ENCODE results near the gene ZFP36L2. TPM values are rescaled to one million over a fixed set of nuclear protein-coding genes. Genes with fewer than 3 reads are reported as not detected.

The ZFP36L2 gene
- polyA plus RNA-seq, 2 of the 4 experiments (the other 2 are of a cell fraction), result 10.5 to 17.3 TPM

DNA sequence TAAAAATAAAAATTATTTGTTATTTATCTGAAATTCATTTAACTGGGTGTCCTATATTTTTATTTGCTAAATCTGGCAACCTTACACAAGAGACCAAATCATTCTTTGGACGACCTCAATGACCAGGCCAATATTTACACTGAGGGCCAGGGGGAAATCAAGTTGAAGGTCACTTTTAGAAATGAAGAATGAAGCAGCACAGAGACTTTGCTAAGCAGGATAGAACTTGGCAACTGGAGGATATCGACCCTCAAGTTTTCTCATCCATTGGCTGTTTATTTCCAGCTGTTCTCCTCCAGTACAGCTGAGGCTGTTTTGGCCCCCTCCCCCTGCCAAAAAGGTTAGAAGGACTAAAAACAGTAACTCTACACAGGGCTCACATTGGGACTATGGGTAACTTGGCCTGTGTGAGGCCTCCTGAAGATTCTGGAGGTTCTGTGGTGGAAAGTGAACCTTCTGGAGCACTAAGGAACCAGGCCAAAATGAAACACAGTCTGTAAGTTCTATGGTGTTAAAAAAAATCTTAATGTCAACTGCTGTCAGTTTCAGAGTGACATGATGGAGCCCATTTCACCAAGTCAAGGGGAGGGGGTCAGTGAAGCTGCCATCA is 32.2 kb upstream of the ZFP36L2 start:
- DNase-seq (ENCODE audit: low read depth in 1 of 2, low spot score in 1 of 2) (no peak), FAIRE-seq (no peak), ATAC-seq (no peak)
- H3K4me2 ChIP-seq, result no peak overlapping the region
- 78% methylated on average over 2 of the region's 2 CpGs for WGBS (ENCODE audit: missing lambda C conversion rate)
- H3K27ac ChIP-seq, result no peak overlapping the region
- H3K9me3 ChIP-seq, result no peaks in the 10 kb centered on the region
- H3K4me1 ChIP-seq, result no peaks in the 10 kb centered on the region
- ChIA-PET POLR2A (no interaction called here), CTCF (interaction anchor here (0.7 to 1.1 kb wide), 5 partner anchors 12 to 302 kb away, joined by 3 read pairs; no protein-coding TSS in a partner anchor)
- no peak overlapping the region for H3K4me3 ChIP-seq
- TF ChIP-seq, protein P1, sequence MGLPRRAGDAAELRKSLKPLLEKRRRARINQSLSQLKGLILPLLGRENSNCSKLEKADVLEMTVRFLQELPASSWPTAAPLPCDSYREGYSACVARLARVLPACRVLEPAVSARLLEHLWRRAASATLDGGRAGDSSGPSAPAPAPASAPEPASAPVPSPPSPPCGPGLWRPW (IDR thresholded peaks at IDR 0.05), result no peak
- TF ChIP-seq POLR2A (IDR thresholded peaks at IDR 0.05; ENCODE audit: low read length), result no peak
- no peak for TF ChIP-seq ZNF302 (CRISPR knock-in tag; IDR thresholded peaks at IDR 0.05)
- no peak for TF ChIP-seq MAFK (IDR thresholded peaks at IDR 0.05; ENCODE audit: partially characterized antibody)

DNA sequence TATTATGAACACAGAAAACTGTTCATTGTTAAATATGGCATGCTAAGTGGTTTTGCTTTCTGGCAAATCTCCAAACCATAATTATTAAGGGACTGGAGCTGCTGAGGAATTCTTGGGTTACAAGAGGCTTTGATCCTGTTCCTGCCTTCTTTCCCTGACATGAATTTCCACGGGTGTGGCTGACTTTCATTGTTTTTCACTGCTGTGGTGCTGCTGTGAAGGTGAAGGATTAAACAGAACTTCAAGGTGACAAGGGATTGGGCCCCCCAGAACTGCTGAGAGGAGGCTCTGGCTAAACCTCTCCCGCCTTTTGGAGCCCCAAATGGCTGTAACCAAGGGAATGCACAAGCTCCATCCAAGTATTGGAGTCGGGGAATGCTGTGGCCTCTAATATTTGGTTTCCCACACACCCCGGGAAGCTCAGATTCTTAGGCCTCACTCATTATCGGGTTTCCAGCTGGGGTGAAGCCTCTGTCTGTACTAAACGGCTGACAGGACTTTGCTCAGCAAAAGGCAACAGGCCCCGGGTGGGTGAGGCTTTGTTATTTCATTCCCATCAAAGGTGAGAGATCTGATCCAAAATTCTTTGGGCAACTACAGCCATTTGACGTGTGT is 29.0 kb upstream of the ZFP36L2 start:
- CTCF ChIA-PET, result interaction anchor here (0.7 to 1.0 kb wide), 4 partner anchors 10 to 308 kb away, joined by 3 to 4 read pairs (median 3); no protein-coding TSS in a partner anchor
- Histone ChIP-seq H3K4me1 (no peaks in the 10 kb centered on the region), H3K4me2 (no peak overlapping the region), H3K27ac (no peak overlapping the region), H3K4me3 (no peak overlapping the region), H3K9me3 (no peaks in the 10 kb centered on the region)
- FAIRE-seq (no peak), DNase-seq (ENCODE audit: low read depth in 1 of 2, low spot score in 1 of 2) (no peak), ATAC-seq (no peak)
- WGBS (ENCODE audit: missing lambda C conversion rate), result 84% methylated on average over 8 of the region's 8 CpGs
- POLR2A ChIA-PET, result no interaction called here
- TF ChIP-seq, protein P2, sequence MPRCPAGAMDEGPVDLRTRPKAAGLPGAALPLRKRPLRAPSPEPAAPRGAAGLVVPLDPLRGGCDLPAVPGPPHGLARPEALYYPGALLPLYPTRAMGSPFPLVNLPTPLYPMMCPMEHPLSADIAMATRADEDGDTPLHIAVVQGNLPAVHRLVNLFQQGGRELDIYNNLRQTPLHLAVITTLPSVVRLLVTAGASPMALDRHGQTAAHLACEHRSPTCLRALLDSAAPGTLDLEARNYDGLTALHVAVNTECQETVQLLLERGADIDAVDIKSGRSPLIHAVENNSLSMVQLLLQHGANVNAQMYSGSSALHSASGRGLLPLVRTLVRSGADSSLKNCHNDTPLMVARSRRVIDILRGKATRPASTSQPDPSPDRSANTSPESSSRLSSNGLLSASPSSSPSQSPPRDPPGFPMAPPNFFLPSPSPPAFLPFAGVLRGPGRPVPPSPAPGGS (IDR thresholded peaks at IDR 0.05), result no peak
- no peak for TF ChIP-seq HEYL (CRISPR knock-in tag; IDR thresholded peaks at IDR 0.05)
- TF ChIP-seq BHLHE40 (IDR thresholded peaks at IDR 0.05; ENCODE audit: low read depth, low read length), result no peak
- no peak for TF ChIP-seq JUN (IDR thresholded peaks at IDR 0.05)
- TF ChIP-seq EHF (CRISPR knock-in tag; IDR thresholded peaks at IDR 0.05), result no peak
- no peak for TF ChIP-seq TFCP2L1 (CRISPR knock-in tag; IDR thresholded peaks at IDR 0.05)
- no peak for TF ChIP-seq SMC3 (IDR thresholded peaks at IDR 0.05)
- TF ChIP-seq ZC3H11A (IDR thresholded peaks at IDR 0.05), result no peak
- TF ChIP-seq MYC (IDR thresholded peaks at IDR 0.05; ENCODE audit: borderline replicate concordance, low read length), result no peak
- TF ChIP-seq SREBF2 (IDR thresholded peaks at IDR 0.05), result no peak
- no peak for TF ChIP-seq MAZ (IDR thresholded peaks at IDR 0.05; ENCODE audit: borderline replicate concordance, low read depth, low read length)
- TF ChIP-seq, protein P3, sequence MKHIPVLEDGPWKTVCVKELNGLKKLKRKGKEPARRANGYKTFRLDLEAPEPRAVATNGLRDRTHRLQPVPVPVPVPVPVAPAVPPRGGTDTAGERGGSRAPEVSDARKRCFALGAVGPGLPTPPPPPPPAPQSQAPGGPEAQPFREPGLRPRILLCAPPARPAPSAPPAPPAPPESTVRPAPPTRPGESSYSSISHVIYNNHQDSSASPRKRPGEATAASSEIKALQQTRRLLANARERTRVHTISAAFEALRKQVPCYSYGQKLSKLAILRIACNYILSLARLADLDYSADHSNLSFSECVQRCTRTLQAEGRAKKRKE (CRISPR knock-in tag; IDR thresholded peaks at IDR 0.05; ENCODE audit: low read depth), result no peak

DNA sequence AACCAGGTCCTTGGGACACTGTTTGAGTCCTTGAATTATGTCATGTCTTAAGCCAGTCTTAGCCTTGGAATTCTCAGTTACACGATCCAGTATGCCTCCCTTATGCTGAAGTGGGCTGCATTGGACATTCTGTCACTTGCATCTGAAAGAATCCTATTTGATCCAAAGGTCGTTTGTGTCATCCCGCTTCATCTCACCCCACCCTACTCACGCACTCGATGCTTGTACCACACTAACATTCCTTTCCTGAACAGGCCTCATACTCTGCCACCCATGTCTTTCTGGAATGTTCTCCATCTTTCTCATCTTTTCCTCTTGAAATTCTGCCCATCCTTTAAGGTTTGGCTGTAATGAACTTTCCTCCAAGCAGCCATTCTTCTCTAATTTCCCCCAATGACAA is 27.9 kb upstream of the ZFP36L2 start:
- no peak for TF ChIP-seq EHMT2 (IDR thresholded peaks at IDR 0.05; ENCODE audit: low read depth)
- DNase-seq (ENCODE audit: low read depth in 1 of 2, low spot score in 1 of 2) (no peak), FAIRE-seq (no peak), ATAC-seq (no peak)
- CTCF ChIA-PET, result no interaction called here
- Histone ChIP-seq H3K27ac (no peak overlapping the region), H3K4me3 (no peak overlapping the region), H3K9me3 (no peaks in the 10 kb centered on the region), H3K4me2 (no peak overlapping the region), H3K4me1 (no peaks in the 10 kb centered on the region)
- POLR2A ChIA-PET, result no interaction called here
- WGBS (ENCODE audit: missing lambda C conversion rate), result 94% methylated on average over 5 of the region's 5 CpGs

DNA sequence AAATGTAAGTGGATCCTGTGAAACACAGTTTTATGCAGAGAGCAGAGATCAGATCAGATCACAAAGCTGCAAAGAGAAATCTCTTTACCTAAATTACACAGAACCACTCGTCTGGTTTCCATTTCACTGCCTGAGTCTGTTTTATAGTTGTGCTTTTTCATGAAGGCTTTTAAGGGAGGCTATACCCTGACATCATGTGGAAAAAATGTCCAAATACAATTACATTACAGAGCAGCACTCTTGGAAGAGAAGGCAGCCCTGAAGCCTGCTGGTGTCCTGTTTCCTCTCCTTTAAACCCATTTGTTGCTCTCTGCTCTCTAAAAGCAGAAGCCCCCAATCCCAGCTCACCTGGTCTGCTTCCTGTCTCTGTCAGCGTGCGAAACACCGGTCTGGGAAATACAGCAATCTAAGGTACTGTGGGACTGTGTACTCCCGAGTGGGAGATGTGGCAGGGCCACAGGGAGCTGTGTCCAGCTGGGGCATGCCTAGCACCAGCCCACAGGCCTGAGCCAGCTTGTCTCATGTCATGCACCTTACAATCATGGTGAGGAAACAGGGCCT is 24.8 kb upstream of the ZFP36L2 start:
- CTCF ChIA-PET, result interaction anchor here (0.7 to 1.3 kb wide), 4 partner anchors 11 to 19 kb away, joined by 3 to 4 read pairs (median 3); no protein-coding TSS in a partner anchor
- H3K27ac ChIP-seq, result peak overlapping the region in 1 of 2 experiments; percentile 15; a peak in 1 of 6 replicates
- POLR2A ChIA-PET, result no interaction called here
- DNase-seq (ENCODE audit: low read depth in 1 of 2, low spot score in 1 of 2) (no peak), FAIRE-seq (no peak), ATAC-seq (peak; percentile 48 to 65; a peak in 4 of 6 replicates)
- TF ChIP-seq, protein P4, sequence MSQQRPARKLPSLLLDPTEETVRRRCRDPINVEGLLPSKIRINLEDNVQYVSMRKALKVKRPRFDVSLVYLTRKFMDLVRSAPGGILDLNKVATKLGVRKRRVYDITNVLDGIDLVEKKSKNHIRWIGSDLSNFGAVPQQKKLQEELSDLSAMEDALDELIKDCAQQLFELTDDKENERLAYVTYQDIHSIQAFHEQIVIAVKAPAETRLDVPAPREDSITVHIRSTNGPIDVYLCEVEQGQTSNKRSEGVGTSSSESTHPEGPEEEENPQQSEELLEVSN (IDR thresholded peaks at IDR 0.05; ENCODE audit: borderline replicate concordance, low read depth), result no peak
- no peak for TF ChIP-seq RCOR1 (IDR thresholded peaks at IDR 0.05; ENCODE audit: low read depth, low read length)
- no peak for TF ChIP-seq MYC (IDR thresholded peaks at IDR 0.05; ENCODE audit: borderline replicate concordance, low read length)
- no peak for TF ChIP-seq ZSCAN20 (CRISPR knock-in tag; IDR thresholded peaks at IDR 0.05)
- TF ChIP-seq HDAC2 (IDR thresholded peaks at IDR 0.05), result no peak
- TF ChIP-seq GATA3 (IDR thresholded peaks at IDR 0.05; ENCODE audit: borderline replicate concordance), result no peak
- TF ChIP-seq HOXA7 (CRISPR knock-in tag; IDR thresholded peaks at IDR 0.05), result no peak
- TF ChIP-seq, protein P5, sequence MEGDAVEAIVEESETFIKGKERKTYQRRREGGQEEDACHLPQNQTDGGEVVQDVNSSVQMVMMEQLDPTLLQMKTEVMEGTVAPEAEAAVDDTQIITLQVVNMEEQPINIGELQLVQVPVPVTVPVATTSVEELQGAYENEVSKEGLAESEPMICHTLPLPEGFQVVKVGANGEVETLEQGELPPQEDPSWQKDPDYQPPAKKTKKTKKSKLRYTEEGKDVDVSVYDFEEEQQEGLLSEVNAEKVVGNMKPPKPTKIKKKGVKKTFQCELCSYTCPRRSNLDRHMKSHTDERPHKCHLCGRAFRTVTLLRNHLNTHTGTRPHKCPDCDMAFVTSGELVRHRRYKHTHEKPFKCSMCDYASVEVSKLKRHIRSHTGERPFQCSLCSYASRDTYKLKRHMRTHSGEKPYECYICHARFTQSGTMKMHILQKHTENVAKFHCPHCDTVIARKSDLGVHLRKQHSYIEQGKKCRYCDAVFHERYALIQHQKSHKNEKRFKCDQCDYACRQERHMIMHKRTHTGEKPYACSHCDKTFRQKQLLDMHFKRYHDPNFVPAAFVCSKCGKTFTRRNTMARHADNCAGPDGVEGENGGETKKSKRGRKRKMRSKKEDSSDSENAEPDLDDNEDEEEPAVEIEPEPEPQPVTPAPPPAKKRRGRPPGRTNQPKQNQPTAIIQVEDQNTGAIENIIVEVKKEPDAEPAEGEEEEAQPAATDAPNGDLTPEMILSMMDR (IDR thresholded peaks at IDR 0.05), result no peak
- no peak for TF ChIP-seq HOXB5 (CRISPR knock-in tag; IDR thresholded peaks at IDR 0.05)
- no peak for TF ChIP-seq POLR2A (IDR thresholded peaks at IDR 0.05; ENCODE audit: low read length)
- no peak for TF ChIP-seq RARB (CRISPR knock-in tag; IDR thresholded peaks at IDR 0.05)
- no peak for TF ChIP-seq BHLHE40 (IDR thresholded peaks at IDR 0.05; ENCODE audit: low read depth, low read length)
- H3K9me3 ChIP-seq, result no peaks in the 10 kb centered on the region
- no peak overlapping the region for H3K4me2 ChIP-seq
- H3K4me3 ChIP-seq, result no peak overlapping the region
- WGBS (ENCODE audit: missing lambda C conversion rate), result 89% methylated on average over 5 of the region's 5 CpGs
- no peaks in the 10 kb centered on the region for H3K4me1 ChIP-seq

Measured in A549 (cell line).